ENCODE results near the gene TMTC1.
A peak's percentile ranks its signal among the peaks of the same experiment; 100 is the strongest.
"Not testable (repeated sequence)": the region's sequence is repeated elsewhere in the genome, so short reads cannot be mapped to it uniquely, and the experiment has no call there.

Gene TMTC1

DNA sequence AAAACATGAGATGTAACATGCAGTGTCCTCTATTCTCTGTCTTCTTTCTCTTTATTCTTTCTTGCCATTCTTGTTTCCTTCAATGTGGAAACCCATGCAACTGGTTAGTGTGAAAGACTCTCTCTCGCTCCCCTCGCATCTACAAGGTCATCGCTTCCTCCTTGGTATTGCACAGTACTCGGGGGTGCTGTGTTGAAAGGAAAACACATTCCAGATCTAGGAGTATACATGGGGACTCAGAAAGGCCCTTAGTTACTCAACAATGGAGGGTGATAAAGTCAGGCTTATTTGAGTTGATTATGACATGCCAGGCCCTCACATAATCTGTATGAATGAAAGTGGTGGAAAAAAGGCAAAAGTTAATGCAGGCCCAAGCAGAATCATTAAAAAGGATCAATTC is 210.8 kb downstream of the TMTC1 start:
- no peak for DNase-seq (ENCODE audit: low read depth in 2 of 2)

DNA sequence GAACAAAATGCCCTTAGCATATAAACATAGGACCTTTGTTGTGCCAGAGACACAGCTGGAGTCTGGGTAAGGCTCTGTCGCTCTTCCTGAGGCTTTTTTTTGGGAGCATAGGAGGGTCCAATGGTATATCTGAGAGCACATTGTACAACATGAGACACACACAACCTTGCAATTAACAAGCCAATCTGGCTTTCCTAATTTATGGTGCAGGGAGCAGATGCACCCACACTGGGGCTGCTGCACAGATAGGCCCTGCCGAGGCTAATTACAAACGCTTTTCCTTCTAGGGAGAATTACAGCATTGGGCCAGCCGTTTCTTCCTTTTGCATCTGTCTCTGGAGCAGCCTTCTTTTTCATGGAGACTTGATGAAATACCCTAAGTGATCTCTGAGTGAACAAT is 211.3 kb downstream of the TMTC1 start:
- no peak for DNase-seq (ENCODE audit: low read depth in 2 of 2)

DNA sequence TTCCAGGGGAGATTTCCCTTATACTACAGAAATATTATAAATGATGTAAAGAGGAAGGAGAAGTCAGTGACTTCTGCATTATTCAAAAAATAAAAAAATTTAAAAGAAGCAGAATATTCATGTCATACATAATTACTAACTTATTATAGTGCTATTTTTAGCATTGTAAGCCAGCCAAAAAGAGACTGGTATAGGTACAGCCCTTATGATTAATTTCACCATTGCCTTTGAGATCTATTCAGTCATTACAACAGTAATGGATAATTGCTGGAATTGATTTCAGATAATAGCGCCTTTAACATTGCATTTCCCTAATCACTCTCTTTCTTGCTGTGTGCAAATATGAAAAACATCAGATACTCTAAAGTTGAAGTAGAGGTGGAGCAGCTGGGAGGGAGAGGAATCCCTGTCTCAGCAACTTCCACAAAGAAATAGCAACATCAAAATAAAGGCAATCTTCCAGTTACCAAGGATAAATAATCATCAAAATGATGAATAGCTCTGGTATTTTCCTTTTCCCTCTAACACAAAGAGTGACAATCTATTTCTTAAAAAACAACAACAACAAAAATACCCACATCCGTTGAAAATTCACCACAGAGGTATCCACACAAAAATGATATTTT is 214.5 kb downstream of the TMTC1 start:
- no peak for DNase-seq (ENCODE audit: low read depth in 2 of 2)

DNA sequence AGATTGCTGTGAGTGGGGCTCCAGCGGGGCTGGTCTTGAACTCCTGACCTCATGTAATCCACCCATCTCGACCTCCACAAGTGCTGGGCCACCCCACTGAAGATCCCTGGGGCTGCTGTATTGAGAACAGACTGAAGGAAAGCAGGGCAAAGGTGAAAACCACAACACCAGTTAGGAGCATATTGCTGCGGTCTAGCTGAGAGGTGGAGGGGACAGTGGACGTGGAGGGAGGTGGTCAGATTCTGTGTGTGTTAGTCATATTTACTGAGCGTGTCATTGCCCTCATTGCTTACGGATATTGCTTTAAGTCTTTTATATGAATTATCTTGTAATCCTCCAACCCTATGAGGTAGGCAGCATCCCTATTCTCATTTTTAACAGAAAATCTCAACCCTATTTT is 217.3 kb downstream of the TMTC1 start:
- DNase-seq (ENCODE audit: low read depth in 2 of 2) = no peak

- DNase-seq (ENCODE audit: low read depth in 2 of 2) = no peak
Observed at GRCh38 chr12:29565727-29566126, 218.0 kb downstream of the TMTC1 start.

DNA sequence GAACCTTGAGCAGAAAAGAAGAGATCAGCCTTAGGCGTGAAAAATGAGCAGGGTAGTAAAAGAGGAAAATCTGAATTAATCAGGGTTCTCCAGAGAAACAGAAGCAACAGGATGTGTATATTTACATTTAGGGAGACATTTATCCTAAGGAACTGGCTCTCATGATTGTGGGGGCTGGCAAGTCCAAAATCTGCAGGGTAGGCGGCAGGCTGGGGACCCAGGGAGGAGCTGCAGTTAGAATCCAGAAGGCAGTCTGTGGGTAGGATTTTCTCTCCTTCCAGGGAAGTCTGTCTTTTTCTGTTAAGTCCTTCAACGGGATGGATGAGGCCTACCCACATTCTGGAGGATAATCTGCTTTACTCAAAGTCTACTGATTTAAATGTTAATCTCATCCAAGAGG is 218.8 kb downstream of the TMTC1 start:
- no peak for DNase-seq (ENCODE audit: low read depth in 2 of 2)

DNA sequence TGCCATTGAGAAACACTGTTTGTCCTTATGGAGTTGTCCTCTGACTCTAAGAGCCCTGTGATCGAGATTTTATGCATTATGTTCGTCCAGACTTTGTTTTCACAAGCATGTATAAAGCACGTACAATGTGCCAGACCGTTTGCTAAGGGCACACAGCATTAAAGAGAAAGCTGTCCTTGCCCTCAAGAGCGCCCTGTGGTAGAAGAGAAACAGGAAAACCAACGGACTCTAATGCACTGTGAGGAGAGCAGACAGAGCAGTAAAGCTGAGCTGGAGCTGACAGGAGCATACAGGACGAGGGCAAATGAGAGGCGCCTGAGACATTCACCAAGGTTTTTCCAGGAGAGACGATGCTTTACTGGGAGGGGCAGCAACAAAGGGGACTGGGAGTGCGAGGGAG is 220.1 kb downstream of the TMTC1 start:
- no peak for DNase-seq (ENCODE audit: low read depth in 2 of 2)

DNA sequence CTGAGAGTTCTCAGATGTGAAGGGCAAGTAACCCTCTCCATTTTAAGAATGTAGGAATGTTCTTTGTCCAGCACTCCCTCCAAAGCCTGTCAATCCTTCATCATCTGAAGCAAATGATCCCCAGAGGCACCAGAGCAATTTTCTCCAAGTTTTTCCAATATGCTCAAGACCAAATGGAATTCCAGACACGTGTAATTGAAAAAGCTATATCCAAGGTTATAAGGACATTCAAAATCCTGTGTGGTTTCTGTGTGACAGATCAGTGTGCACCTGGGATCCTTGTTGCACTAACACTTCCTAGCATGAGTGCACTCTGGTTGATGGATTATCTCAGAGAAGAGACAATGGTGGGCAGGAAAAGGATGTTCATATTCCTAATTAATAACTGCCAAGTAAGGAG is 220.7 kb downstream of the TMTC1 start:
- no peak for DNase-seq (ENCODE audit: low read depth in 2 of 2)

- DNase-seq (ENCODE audit: low read depth in 2 of 2) = no peak
Observed at GRCh38 chr12:29562110-29562804, 221.5 kb downstream of the TMTC1 start.

DNA sequence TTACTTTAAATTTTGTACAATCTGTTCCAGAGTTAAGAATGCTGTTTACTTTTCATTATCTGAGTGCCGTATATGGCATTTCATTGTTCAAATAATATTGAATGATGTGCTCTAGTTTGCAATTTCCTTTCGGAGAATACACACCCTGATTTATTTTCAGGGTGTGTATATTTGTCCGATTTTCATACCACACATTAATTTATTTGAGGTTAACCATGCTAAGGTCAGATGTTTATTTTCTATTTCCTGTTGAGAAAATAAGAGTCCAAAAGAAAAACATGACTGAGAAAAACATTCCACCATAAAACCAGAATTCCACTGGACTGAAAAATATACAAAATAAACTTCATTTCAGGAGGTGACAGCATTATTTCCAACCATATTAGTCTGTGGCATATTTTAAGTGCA is 222.1 kb downstream of the TMTC1 start:
- no peak for DNase-seq (ENCODE audit: low read depth in 2 of 2)

DNA sequence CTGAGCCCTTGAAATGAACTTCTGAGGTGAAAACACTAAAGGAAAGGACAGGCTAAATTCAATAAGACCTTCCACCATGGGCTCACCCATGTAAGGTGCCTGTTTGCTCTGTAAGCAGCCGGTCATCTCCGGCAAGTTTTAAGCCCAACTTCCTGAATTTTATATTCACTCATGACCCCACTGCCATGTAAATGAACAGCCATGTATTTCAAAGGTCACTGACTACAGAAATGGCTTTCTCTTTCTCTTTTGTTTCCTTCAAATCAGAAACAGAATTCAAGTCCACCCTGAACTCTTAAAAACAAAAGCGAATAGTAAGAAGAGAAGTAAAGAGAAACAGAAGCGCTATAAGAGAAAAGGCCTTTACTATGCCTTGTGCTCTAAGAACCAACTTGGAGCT is 224.5 kb downstream of the TMTC1 start:
- no peak for DNase-seq (ENCODE audit: low read depth in 2 of 2)

DNA sequence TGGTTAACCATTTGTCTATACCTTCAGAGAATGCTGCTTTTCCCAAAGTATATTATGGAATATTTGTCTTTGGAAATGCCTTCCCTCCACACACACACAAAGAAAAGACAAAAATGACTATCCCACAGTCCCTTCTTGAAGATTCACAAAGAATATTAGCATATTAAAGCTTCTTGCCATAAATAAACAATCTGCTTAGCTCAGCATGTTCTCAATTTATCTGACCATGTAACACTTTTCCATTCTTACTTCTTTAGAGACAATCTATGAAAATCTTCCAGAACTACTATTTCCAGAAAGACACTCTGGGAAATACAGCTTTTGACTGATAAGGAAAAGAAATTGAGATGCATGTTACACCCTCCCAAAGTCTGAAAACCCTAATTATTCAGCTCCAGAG is 227.4 kb downstream of the TMTC1 start:
- no peak for DNase-seq (ENCODE audit: low read depth in 2 of 2)

DNA sequence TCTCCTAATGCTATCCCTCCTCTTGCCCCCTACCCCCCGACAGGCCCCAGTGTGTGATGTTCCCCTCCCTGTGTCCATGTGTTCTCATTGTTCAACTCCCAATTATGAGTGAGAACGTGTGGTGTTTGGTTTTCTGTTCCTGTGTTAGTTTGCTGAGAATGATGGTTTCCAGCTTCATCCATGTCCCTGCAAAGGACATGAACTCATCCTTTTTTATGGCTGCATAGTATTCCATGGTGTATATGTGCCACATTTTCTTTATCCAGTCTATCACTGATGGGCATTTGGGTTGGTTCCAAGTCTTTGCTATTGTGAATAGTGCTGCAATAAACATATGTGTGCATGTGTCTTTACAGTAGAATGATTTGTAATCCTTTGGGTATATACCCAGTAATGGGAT is 228.3 kb downstream of the TMTC1 start:
- not testable (repeated sequence) for DNase-seq (ENCODE audit: low read depth in 2 of 2)

- no peak for DNase-seq (ENCODE audit: low read depth in 2 of 2)
Observed at GRCh38 chr12:29552994-29553748, 230.6 kb downstream of the TMTC1 start.

DNA sequence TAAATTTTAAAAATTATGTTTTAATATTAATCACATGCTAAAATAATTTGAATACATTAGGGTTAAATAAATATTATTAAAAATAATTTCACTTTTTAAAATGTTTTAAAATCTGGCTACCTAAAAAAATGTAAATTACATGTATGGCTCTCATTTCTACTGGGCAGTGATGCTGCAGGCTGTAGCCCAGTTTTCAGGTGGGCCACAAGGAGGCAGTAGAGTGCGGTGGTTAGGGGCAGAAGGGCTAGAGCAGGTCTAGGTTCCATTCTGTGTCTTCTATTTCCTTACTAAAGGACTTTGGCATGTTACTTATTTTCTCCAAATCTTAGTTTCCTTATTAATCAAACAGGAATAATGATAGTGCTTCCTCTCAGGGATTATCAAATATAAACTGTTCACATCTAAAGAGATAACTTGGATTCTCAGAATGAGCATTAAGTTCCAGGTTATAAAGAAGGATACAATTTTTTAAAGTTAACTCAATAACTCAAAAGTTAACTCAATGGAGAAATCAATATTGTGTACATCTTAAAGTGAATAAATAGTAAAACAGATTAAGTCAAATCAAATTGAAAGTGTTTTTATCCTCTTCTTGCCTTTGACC is 231.3 kb downstream of the TMTC1 start:
- DNase-seq (ENCODE audit: low read depth in 2 of 2) = peak; percentile 20 to 48

- no peak for DNase-seq (ENCODE audit: low read depth in 2 of 2)
Observed at GRCh38 chr12:29551812-29552211, 231.9 kb downstream of the TMTC1 start.

- no peak for DNase-seq (ENCODE audit: low read depth in 2 of 2)
Observed at GRCh38 chr12:29547864-29548263, 235.9 kb downstream of the TMTC1 start.

GRCh38 chr12:29547151-29547632 is 236.6 kb downstream of the TMTC1 start:
- no peak for DNase-seq (ENCODE audit: low read depth in 2 of 2)

- no peak for DNase-seq (ENCODE audit: low read depth in 2 of 2)
Observed at GRCh38 chr12:29546000-29546399, 237.7 kb downstream of the TMTC1 start.

DNA sequence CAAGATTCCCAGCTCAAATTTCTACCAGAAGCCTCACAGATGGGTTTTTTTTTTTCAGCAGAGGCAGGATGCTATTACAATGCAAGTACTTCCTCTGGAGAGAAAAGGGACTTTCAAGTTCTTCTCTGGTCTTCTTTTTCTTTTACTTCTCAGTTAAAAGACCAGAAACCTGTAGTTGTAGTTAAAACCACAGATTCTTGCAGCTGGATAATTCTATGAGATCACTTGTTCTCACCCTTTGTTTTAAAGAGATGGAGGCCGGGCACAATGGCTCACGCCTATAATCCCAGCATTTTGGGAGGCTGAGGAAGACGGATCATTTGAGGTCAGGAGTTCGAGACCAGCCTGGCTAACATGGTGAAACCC is 238.7 kb downstream of the TMTC1 start:
- no peak for DNase-seq (ENCODE audit: low read depth in 2 of 2)

GRCh38 chr12:29544428-29545101 is 239.2 kb downstream of the TMTC1 start:
- DNase-seq (ENCODE audit: low read depth in 2 of 2) = no peak

- DNase-seq (ENCODE audit: low read depth in 2 of 2) = no peak
Observed at GRCh38 chr12:29543036-29543435, 240.7 kb downstream of the TMTC1 start.

All from stimulated activated CD4-positive, alpha-beta T cell treated with anti-CD3 and anti-CD28 coated beads, Interleukin-15, amount 100 ng/mL, for 48 hours (primary cell).